ENCODE data around the gene ELF4. TPM values are rescaled to one million over a fixed set of nuclear protein-coding genes. Genes with fewer than 3 reads are reported as not detected.

Gene ELF4
- total RNA-seq (10 to 100 TPM in 6 of 7 donors, 1 to 10 TPM in 1; 9.3 to 24.2 (median 20.2) TPM), polyA plus RNA-seq (10 to 100 TPM; 13.0 to 25.6 TPM)
- long read RNA-seq, donor 1, partial matches to known transcripts: 2 of 8 reads
- long read RNA-seq, donor 1, other reads (novel, unspliced or antisense): 6 of 8 reads
- long read RNA-seq, donor 2, full-length matches to known transcripts: 2 of 2 reads
- long read RNA-seq, donor 2, partial matches to known transcripts: 0 of 2 reads
- long read RNA-seq, donor 2, other reads (novel, unspliced or antisense): 0 of 2 reads
- long read RNA-seq, donor 3, full-length matches to known transcripts: 19 of 45 reads
- long read RNA-seq, donor 3, partial matches to known transcripts: 5 of 45 reads
- long read RNA-seq, donor 3, other reads (novel, unspliced or antisense): 21 of 45 reads

GRCh38 chrX:130110379-130111219 lies at the start of gene ELF4:
ELF4 (minus strand) TSS chrX:130110497; CDS start chrX:130081330, 29,167 bp downstream.
- Histone ChIP-seq H3K4me3 (peak within 1 kb of the TSS; percentile 52), H3K4me1 (ENCODE audit: insufficient read depth) (peaks cover 2% of the 10 kb centered on the region), H3K36me3 (no peaks in the 10 kb centered on the region), H3K27me3 (no peaks in the 10 kb centered on the region), H3K9me3 (no peaks in the 10 kb centered on the region), H3K27ac (peak within 1 kb of the TSS; percentile 82 to 93)
- TF ChIP-seq, protein P1, sequence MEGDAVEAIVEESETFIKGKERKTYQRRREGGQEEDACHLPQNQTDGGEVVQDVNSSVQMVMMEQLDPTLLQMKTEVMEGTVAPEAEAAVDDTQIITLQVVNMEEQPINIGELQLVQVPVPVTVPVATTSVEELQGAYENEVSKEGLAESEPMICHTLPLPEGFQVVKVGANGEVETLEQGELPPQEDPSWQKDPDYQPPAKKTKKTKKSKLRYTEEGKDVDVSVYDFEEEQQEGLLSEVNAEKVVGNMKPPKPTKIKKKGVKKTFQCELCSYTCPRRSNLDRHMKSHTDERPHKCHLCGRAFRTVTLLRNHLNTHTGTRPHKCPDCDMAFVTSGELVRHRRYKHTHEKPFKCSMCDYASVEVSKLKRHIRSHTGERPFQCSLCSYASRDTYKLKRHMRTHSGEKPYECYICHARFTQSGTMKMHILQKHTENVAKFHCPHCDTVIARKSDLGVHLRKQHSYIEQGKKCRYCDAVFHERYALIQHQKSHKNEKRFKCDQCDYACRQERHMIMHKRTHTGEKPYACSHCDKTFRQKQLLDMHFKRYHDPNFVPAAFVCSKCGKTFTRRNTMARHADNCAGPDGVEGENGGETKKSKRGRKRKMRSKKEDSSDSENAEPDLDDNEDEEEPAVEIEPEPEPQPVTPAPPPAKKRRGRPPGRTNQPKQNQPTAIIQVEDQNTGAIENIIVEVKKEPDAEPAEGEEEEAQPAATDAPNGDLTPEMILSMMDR (IDR thresholded peaks at IDR 0.05): no peak
- TF ChIP-seq POLR2A (IDR thresholded peaks at IDR 0.05) (no peak), EP300 (IDR thresholded peaks at IDR 0.05) (no peak)
- peak; percentile 48 to 64 (median 58) for DNase-seq
- intact Hi-C loops (cut with DNase I): loop anchor here in 1 of 4 donors (5.0 kb wide), 1 partner anchor 62 kb away; the partner anchor contains the start of gene RAB33A
- WGBS, 3 donors: 30 to 55% (median 47%) methylated on average over 37 to 120 of the region's 123 CpGs

- no peaks in the 10 kb centered on the region for H3K27me3 ChIP-seq
- TF ChIP-seq EP300 (IDR thresholded peaks at IDR 0.05): no peak
- TF ChIP-seq, protein P1 (IDR thresholded peaks at IDR 0.05): no peak
- no peak for TF ChIP-seq POLR2A (IDR thresholded peaks at IDR 0.05)
- H3K27ac ChIP-seq: no peak overlapping the region
- H3K4me3 ChIP-seq: no peak overlapping the region
- H3K4me1 ChIP-seq (ENCODE audit: insufficient read depth): peaks cover 2% of the 10 kb centered on the region
- H3K36me3 ChIP-seq: no peaks in the 10 kb centered on the region
- 63 to 81% (median 71%) methylated on average over 4 of the region's 4 CpGs for WGBS, 3 donors
- intact Hi-C loops (cut with DNase I): no loop called here
- no peaks in the 10 kb centered on the region for H3K9me3 ChIP-seq
- DNase-seq: no peak
These were observed 49.5 kb upstream of the ELF4 start for GRCh38 chrX:130159776-130160175.

- Histone ChIP-seq H3K9me3 (no peaks in the 10 kb centered on the region), H3K4me1 (ENCODE audit: insufficient read depth) (no peaks in the 10 kb centered on the region), H3K27ac (no peak overlapping the region), H3K36me3 (no peaks in the 10 kb centered on the region), H3K27me3 (no peaks in the 10 kb centered on the region), H3K4me3 (no peak overlapping the region)
- WGBS, 3 donors: 59 to 69% (median 67%) methylated on average over 2 of the region's 2 CpGs
- intact Hi-C loops (cut with DNase I): no loop called here
- DNase-seq: no peak
- TF ChIP-seq POLR2A (IDR thresholded peaks at IDR 0.05): no peak
- TF ChIP-seq EP300 (IDR thresholded peaks at IDR 0.05): no peak
- TF ChIP-seq, protein P1 (IDR thresholded peaks at IDR 0.05): no peak
These were observed 48.0 kb upstream of the ELF4 start for GRCh38 chrX:130158311-130158710.

GRCh38 chrX:130155564-130155963 lies 45.3 kb upstream of the ELF4 start:
- Histone ChIP-seq H3K9me3 (no peaks in the 10 kb centered on the region), H3K4me1 (ENCODE audit: insufficient read depth) (no peaks in the 10 kb centered on the region), H3K27ac (no peak overlapping the region), H3K4me3 (no peak overlapping the region), H3K36me3 (no peaks in the 10 kb centered on the region), H3K27me3 (no peaks in the 10 kb centered on the region)
- WGBS, 3 donors: 46 to 55% (median 49%) methylated on average over 2 of the region's 2 CpGs
- TF ChIP-seq, protein P1 (IDR thresholded peaks at IDR 0.05): no peak
- no peak for TF ChIP-seq POLR2A (IDR thresholded peaks at IDR 0.05)
- no peak for TF ChIP-seq EP300 (IDR thresholded peaks at IDR 0.05)
- no peak for DNase-seq
- intact Hi-C loops (cut with DNase I): no loop called here

Measured in ovary (tissue), 10 donors.